Lower leg skin (tissue), 3 donors: Measurements from ENCODE around the gene KHDRBS2.

Source experiments
- CTCF ChIP-seq, 3 donors: fragments of 450-650 bp; IDR thresholded peaks; one replicate each; pipeline ENCODE4 v1.5.1; 2016; ENCODE audit warnings: antibody characterized with exemption in 3 of 3, mild to moderate bottlenecking in 3 of 3, moderate library complexity in 2 of 3
- POLR2A ChIP-seq, 2 donors: fragments of 450-650 bp; IDR thresholded peaks; one replicate each; pipeline ENCODE4 v1.6.1; 2016 to 2017; ENCODE audit warnings: antibody characterized with exemption in 2 of 2, mild to moderate bottlenecking in 1 of 2, moderate library complexity in 1 of 2

DNA sequence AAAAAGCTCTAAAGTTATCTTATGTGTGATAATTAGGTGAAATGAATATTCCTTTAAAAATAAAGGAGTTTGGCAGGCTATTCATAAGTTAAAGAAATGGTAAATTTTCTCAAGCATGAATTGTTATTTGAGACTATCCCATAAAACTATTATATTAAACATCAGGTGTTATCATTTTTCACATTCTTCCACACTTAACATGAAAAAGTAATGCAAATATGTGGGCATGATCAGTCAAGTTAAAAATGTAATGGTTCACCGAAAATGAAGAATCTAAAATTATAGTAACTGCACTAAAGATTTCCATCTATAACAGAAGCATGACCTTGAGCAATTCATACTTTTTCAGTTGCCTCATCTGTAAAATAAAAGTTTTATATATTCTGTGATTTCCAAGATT is 110.8 kb downstream of the KHDRBS2 start:
- no peak for TF ChIP-seq CTCF (IDR thresholded peaks at IDR 0.05)
- no peak for TF ChIP-seq POLR2A (IDR thresholded peaks at IDR 0.05)
